GM12878 (cell line): ENCODE measurements around the gene NRP2. TPM values are rescaled to one million over a fixed set of nuclear protein-coding genes. Genes with fewer than 3 reads are reported as not detected.

Experiments used
- NFXL1 ChIP-seq: fragments of 450-650 bp; IDR thresholded peaks from 2 replicates; pipeline ENCODE4 v1.6.1; 2017; ENCODE audit warnings: antibody characterized with exemption, mild to moderate bottlenecking, borderline replicate concordance
- NFYB ChIP-seq: IDR thresholded peaks from 2 replicates; pipeline ENCODE4 v1.6.1; 2011; ENCODE audit warnings: low read depth, mild to moderate bottlenecking, low read length, improper control_type of control experiment, moderate library complexity; ENCODE audit not compliant: insufficient read depth
- PAX5 ChIP-seq: IDR thresholded peaks from 2 replicates; pipeline ENCODE4 v1.6.1; 2011; ENCODE audit warnings: low read depth, low read length, borderline replicate concordance
- TBL1XR1 ChIP-seq: IDR thresholded peaks from 2 replicates; pipeline ENCODE4 v1.6.1; 2012; ENCODE audit warnings: low read depth, low read length, improper control_type of control experiment
- ZBTB11 ChIP-seq: fragments of 450-650 bp; formaldehyde crosslinking; IDR thresholded peaks from 2 replicates; pipeline ENCODE4 v1.5.0; 2022; ENCODE audit warnings: mild to moderate bottlenecking, missing genetic modification characterization
- ZNF687 ChIP-seq: fragments of 450-650 bp; IDR thresholded peaks from 2 replicates; pipeline ENCODE4 v1.6.1; 2017; ENCODE audit warnings: mild to moderate bottlenecking, moderate library complexity
- polyA plus RNA-seq, 11 experiments: library from polyadenylated mRNA; depleted of rRNA in 4 of 11; unstranded in 6 of 11; stranded (reverse) in 5 of 11; fragments of >200 nt; fragmentation: Nextera tagmentation in 4 of 11; fragmentation: Illumina TruSeq in 1 of 11; extraction: Ambion mirVana in 4 of 11; extraction: Trizol in 1 of 11; gene quantifications; 1 replicate in 1 of 11; 2 replicates in 10 of 11; pipeline versions ENCODE4 v1.2.1 to v1.2.3, GENCODE V29; 2011 to 2016; ENCODE audit warnings: inconsistent platforms in 2 of 11, missing spikeins in 2 of 11, low read depth in 1 of 11
- total RNA-seq, 4 experiments: library from RNA; depleted of rRNA in 3 of 4; stranded (reverse); fragments of >200 nt in 3 of 4; fragmentation: Illumina TruSeq in 1 of 4; extraction: Trizol in 1 of 4; gene quantifications; 2 replicates each; pipeline versions ENCODE4 v1.2.1 to v1.2.3, GENCODE V29; 2013 to 2021

NRP2 gene
- total and polyA plus RNA-seq, 10 of the 15 experiments (the other 5 are each of a cell fraction or from before 2014, with no cell fraction given) = 0.06 to 1.2 (median 0.46) TPM

GRCh38 chr2:205789906-205790305, 107.6 kb downstream of the NRP2 start (continued):
- TF ChIP-seq ZBTB11 = no peak
- no peak for TF ChIP-seq NFXL1
- TF ChIP-seq NFYB = no peak
- TF ChIP-seq ZNF687 = no peak
- TF ChIP-seq TBL1XR1 = no peak
- TF ChIP-seq PAX5 = no peak
